OCI-M2 (cell line): ENCODE results near the gene PRKCA.

ENCODE experiments used
- DNase-seq: peaks from one replicate; lab custom pipeline; 2025; ENCODE audit not compliant: unreplicated experiment; lab: John Stamatoyannopoulos, UW

PRKCA gene

GRCh38 chr17:66752411-66752810 lies 450.0 kb downstream of the PRKCA start:
- no peak for DNase-seq

- no peak for DNase-seq
Observed at GRCh38 chr17:66753126-66753920, 450.9 kb downstream of the PRKCA start.

- no peak for DNase-seq
Observed at GRCh38 chr17:66755101-66755943, 452.9 kb downstream of the PRKCA start.

- no peak for DNase-seq
Observed at GRCh38 chr17:66755944-66756290, 453.5 kb downstream of the PRKCA start.

GRCh38 chr17:66760324-66760723 lies 457.9 kb downstream of the PRKCA start:
- no peak for DNase-seq

- DNase-seq, result no peak
Observed at GRCh38 chr17:66762276-66762675, 459.9 kb downstream of the PRKCA start.

GRCh38 chr17:66763056-66763455 lies 460.6 kb downstream of the PRKCA start:
- no peak for DNase-seq

- DNase-seq, result no peak
Observed at GRCh38 chr17:66764506-66764905, 462.1 kb downstream of the PRKCA start.

GRCh38 chr17:66767154-66767933 lies 464.9 kb downstream of the PRKCA start:
- DNase-seq, result no peak

GRCh38 chr17:66769911-66770310 lies 467.5 kb downstream of the PRKCA start:
- no peak for DNase-seq

- DNase-seq, result no peak
Observed at GRCh38 chr17:66772148-66772812, 469.9 kb downstream of the PRKCA start.

GRCh38 chr17:66775271-66775670 lies 472.9 kb downstream of the PRKCA start:
- DNase-seq, result no peak

GRCh38 chr17:66775881-66776400 lies 473.5 kb downstream of the PRKCA start:
- no peak for DNase-seq

- no peak for DNase-seq
Observed at GRCh38 chr17:66776999-66777688, 474.7 kb downstream of the PRKCA start.

GRCh38 chr17:66777689-66778225 lies 475.3 kb downstream of the PRKCA start:
- DNase-seq, result no peak

GRCh38 chr17:66778531-66779236 lies 476.3 kb downstream of the PRKCA start:
- no peak for DNase-seq

GRCh38 chr17:66779237-66779606 lies 476.8 kb downstream of the PRKCA start:
- no peak for DNase-seq

- no peak for DNase-seq
Observed at GRCh38 chr17:66781135-66781534, 478.7 kb downstream of the PRKCA start.

- DNase-seq, result no peak
Observed at GRCh38 chr17:66782851-66783250, 480.4 kb downstream of the PRKCA start.
